Measurements from ENCODE around the gene ANO7.

ANO7 gene

DNA sequence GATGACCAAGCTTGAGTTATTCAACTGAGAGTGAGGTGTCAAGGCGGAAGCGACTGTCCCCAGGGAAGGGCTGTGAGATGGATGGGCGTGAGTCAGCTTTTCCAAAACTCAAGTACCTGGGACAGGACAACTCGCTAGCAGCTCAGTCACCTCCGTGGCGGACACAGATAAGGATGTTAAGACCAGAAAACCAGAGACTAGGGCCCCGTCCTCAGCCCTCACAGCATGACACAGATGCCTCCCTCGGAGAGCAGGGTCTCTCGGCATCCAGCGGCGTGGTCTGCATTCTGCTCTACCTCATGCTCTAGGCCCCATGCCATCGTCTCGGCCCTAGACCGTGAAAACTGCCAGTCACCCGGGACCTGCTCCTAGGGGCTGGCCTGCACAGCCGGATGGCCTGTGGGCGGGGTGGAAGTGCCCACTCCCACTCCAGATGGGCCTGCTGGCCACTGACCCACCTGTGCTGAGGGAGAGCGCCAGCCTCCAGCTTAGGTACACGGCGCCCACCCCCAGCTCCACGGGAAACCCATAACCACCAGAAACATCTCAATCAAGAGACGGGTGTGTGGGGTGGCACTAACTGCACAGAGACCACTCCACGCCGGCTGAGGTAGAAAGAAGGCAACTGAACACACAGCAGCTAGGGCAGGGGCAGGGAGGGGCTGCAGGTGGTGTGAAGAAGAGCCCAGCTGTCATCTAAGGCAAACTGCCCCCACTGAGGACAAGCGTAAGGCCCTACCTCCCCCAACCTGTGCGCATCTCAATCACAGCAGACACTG is 39.8 kb downstream of the ANO7 start:
- no peak for DNase-seq (ENCODE audit: low spot score)

DNA sequence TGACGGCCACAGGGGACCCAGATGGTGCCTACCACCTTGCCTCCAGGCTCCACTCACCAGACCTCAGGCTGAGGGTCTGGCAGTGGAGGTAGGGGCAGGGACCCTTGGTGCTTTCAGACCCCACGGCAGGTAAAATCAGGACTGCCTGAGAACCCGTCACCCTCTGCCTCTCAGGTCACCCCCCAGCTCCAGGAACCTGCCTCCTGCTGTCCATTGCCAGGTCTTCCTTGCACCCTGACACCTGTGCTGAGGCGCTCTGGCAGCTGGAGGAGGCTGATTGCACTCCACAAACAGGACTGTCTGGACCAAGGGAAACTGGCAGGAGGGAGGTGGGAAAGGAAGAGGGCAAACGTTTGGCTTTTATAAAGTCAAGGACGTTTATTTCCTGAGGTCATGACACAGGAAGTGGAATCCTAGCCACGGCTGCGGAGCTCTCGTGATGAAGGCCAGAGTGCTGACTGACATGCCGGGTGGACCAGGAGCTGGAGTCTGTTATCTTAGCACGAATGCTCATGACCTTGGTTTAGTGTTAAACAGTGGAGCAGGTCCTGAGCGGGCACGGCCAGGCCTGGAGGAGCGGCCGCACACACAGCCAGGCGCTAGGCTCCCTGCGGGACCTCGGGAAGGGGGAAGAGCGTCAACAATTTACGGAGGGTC is 40.5 kb downstream of the ANO7 start:
- DNase-seq (ENCODE audit: low spot score), result no peak

- DNase-seq (ENCODE audit: low spot score), result no peak
These were observed 41.3 kb downstream of the ANO7 start for GRCh38 chr2:241229563-241230401.

DNA sequence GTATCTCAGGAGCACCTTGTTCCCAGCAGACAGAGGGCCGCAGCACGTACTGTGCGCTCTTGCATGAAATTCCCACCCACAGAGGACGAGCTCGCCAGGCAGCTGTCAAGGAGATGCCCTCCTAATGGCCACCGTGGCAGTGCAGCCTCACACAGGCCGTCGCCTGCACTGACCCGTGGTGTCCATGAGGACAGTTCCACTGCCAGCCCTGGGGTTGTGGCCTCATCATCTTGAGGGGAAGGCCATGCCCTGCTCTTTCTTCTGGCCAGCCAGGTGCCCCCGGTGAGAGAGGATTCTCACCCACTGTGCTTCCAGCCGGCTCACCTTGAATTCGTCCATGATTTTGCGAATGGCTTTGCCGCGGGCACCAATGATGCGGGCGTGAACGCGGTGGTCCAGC is 42.0 kb downstream of the ANO7 start:
- no peak for DNase-seq (ENCODE audit: low spot score)

DNA sequence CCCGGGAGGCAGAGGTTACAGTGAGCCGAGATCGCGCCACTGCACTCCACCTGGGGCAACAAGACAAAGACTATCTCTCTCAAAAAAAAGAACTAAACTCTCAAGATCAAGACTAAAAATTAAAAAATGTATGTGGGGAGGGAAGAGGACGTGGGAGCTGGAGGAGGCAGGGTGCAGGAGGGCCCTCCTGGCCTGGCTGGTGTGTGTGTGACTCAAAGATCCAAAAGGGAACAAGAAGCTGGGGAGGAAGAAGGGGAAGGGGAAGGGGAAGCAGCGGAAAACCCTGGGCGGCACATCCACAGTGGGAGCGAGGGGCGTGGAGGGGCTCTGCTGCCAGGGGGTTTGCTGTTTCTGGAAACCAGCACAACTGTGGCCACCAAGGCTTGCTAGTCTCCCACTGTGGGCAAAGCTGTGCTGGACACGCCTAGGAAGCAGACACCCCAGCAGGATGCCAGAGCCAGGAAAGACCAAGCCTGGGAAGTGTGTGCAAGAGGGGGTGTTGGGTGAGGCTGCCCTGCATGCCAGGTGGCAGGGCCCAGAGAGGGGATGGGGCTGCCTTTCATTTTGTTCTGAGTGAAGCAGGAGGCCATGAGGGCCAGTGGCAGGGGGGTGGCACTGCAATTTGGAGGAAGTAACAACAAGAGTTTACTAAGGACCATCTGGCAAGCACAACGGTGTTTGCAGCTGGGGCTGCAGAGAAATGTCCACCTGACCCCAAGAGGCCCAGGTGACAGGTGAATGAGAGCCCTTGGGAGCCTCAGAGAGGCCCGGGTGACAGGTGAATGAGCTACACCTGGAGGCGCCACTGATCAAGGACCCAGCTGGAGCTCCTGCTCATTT is 44.5 kb downstream of the ANO7 start:
- no peak for DNase-seq (ENCODE audit: low spot score)

GRCh38 chr2:241234066-241234790 is 45.8 kb downstream of the ANO7 start:
- no peak for DNase-seq (ENCODE audit: low spot score)

- no peak for DNase-seq (ENCODE audit: low spot score)
These were observed 46.7 kb downstream of the ANO7 start for GRCh38 chr2:241234962-241235740.

DNA sequence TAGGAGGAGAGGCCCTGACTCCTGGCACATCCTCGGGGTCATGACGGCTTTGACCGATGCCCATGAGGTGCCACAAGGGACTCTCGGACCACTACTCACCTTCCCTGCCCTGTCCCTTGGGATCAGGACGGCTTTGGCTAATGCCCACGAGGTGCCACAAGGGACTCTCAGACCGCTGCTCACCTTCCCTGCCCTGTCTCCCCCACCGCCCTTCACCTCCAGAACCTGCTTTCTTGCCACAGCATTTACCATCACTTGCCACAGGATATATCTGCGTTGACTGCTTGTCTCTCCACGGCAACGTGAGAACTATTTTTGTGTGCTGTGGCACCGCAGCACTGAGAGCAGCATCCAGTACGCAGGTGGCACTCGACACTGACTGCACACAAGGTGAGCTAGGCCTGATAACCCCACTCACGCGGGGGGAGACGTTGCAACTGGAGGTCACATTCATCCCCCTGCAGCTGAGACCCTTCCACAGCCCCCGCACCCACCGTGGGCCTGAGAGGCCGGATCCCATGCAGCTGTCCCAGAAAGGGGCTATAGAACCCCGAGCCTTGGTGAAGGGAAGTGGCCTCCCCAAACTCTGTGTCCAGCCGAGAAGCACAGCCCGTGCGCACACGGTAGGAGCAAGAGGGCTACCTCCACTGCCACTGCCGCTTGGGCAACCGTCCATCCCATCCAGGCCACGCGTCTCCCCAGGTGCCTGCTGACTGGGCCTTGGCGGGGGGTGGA is 47.5 kb downstream of the ANO7 start:
- no peak for DNase-seq (ENCODE audit: low spot score)

DNA sequence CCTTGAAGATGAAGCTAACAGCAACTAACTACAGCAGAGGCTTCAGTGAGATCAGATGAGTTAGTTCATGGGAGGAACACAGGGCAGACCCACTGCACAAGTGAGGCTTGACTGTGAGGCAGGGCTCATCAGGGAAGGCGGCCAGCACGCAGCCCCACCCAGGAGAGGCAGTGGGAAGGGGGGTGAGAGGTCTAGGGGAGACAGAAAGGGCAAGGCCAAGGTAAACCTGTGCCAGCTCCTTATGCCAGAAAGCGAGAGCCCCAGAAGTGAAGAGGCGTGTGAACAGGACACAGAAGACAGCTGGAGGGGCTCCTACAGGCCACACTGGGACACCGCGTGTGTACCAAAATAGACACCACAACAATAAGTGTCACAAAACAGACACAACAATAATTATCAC is 48.6 kb downstream of the ANO7 start:
- DNase-seq (ENCODE audit: low spot score), result no peak

GRCh38 chr2:241237949-241238371 is 49.5 kb downstream of the ANO7 start:
- no peak for DNase-seq (ENCODE audit: low spot score)

DNA sequence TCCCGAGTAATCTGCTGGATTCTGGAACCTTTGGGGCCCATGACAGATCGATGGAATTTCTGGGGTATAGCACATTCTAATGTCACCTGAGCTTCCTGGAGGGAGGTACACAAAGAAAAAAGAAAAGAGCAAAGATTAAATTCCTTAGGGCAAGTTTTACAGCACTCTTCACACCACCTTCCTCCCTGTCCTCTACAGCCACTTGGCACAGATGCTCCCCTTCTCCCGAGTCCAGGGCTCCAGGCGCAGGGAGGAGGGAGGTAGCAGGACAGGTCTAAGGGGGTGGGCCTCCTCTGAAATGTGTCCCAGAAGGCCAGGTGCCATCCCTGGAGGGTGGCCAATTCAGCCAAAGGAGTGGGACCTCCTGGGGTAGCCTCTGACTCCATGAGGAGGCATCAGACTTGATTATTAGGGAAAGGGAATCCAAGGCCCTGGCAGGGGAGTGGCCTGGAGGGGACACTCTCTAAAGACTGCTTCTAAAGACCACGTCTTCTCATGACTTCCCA is 50.3 kb downstream of the ANO7 start:
- DNase-seq (ENCODE audit: low spot score), result no peak

DNA sequence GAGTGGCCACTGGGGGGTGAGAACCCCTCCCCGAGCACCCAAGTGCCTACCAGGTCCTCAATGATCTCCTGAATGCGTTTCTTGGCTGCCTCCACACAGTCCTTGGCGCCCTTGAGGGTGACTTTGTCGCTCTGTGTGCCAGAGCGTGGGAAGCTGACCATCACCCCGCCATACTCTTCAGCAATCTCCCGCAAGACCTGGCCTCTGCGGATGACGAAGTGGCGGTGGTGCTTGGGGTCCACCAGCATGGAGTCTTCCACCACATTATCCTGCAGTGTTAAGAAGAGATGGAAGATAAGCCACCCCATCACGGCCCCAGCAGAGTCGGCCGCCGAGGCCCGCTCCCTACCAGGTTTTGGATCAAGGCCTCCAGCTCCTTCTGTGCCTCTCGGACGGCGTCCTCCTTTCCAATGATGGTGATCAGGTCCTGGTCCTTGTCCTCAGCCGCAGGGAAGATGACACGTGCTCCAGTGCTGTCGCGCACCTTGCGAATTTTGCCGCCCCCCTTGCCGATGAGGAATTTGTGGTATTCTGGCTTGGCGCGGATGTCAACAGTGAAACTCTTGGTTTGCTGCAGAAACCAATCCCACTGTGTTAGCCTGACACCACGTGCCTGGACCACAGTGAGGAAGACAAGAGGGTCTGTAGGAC is 51.2 kb downstream of the ANO7 start:
- no peak for DNase-seq (ENCODE audit: low spot score)

DNA sequence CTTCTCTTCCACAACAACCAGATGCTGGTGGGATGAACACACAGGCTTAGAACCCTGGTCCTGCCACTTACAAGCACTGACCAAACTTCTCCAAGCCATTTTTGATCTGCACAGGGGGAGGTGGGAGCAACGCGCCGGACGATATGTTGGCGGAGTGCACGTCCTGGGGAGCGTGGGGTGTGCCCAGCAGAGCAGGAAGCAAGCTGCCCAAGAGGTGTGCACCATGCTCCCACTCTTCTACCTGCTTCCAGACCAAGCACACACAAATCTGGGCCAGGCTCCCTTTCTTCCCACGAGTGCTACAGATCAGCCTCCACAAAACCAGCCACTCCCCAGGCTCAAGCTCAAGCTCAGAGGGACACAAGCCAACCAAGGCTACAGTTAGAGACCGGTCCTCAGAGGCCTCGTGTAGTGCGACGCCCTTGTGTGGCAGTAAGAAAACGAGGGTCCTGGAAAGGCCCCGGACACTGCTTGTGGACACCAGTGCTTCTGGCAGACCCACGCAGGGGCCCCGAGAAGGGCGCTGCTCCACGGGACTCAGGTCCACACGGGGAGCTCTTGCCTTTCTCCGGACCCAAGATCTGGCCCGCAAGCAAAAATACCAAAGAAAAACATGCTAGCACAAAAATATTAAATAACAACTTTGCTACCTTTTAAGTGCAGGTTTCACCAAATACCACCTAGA is 52.0 kb downstream of the ANO7 start:
- no peak for DNase-seq (ENCODE audit: low spot score)

GRCh38 chr2:241241669-241242068 is 53.2 kb downstream of the ANO7 start:
- DNase-seq (ENCODE audit: low spot score), result no peak

- no peak for DNase-seq (ENCODE audit: low spot score)
These were observed 53.8 kb downstream of the ANO7 start for GRCh38 chr2:241242306-241242705.

- no peak for DNase-seq (ENCODE audit: low spot score)
These were observed 55.9 kb downstream of the ANO7 start for GRCh38 chr2:241244368-241244767.

- DNase-seq (ENCODE audit: low spot score), result no peak
These were observed 59.8 kb downstream of the ANO7 start for GRCh38 chr2:241248289-241248688.

- DNase-seq (ENCODE audit: low spot score), result no peak
These were observed 60.4 kb downstream of the ANO7 start for GRCh38 chr2:241248897-241249296.

All from hematopoietic multipotent progenitor cell treated with erythropoietin and hydrocortisone succinate and interleukin-3 and kit ligand, for 17 days (in vitro differentiated cells).